T-helper 17 cell (primary cell): Measurements from ENCODE around the gene CDK6. TPM values are rescaled to one million over a fixed set of nuclear protein-coding genes. Genes with fewer than 3 reads are reported as not detected.

ENCODE experiments used
- ATAC-seq: fragments of 150-1000 bp; cut with Tn5 transposase; 2 replicates; pipeline ENCODE4 v1.10.0; 2021; ENCODE audit warnings: mild to moderate bottlenecking, moderate library complexity
- DNase-seq, 3 donors: peaks; one replicate each; pipeline versions ENCODE4 v3.0.0 to v3.0.0-alpha.2; 2020 to 2021
- H3K9me3 ChIP-seq: one replicate; pipeline ENCODE4 v1.7.0; 2013; ENCODE audit warnings: low read length, mild to moderate bottlenecking; ENCODE audit not compliant: control insufficient read depth, poor library complexity, severe bottlenecking
- H3K27ac Mint-ChIP-seq: one replicate; pipeline ENCODE4 v1.8.0; 2022; ENCODE audit warnings: mild to moderate bottlenecking, moderate library complexity, mixed read lengths
- H3K27me3 Mint-ChIP-seq: one replicate; pipeline ENCODE4 v1.8.0; 2022; ENCODE audit warnings: mixed read lengths
- H3K36me3 Mint-ChIP-seq: one replicate; pipeline ENCODE4 v1.8.0; 2022; ENCODE audit warnings: low read depth, mixed read lengths
- H3K4me1 Mint-ChIP-seq: one replicate; pipeline ENCODE4 v1.8.0; 2022; ENCODE audit warnings: mild to moderate bottlenecking, mixed read lengths
- H3K4me3 Mint-ChIP-seq: one replicate; pipeline ENCODE4 v1.8.0; 2022; ENCODE audit warnings: mild to moderate bottlenecking, moderate library complexity, mixed read lengths
- total RNA-seq, 4 donors: library from RNA in 2 of 4; stranded (reverse) in 2 of 4; gene quantifications; one replicate each; pipeline ENCODE4 v1.2.3 and lab custom pipeline; 2022 to 2026

CDK6 gene
- total RNA-seq, 2 donors from 2014 or later: 61.5 to 63.7 TPM

DNA sequence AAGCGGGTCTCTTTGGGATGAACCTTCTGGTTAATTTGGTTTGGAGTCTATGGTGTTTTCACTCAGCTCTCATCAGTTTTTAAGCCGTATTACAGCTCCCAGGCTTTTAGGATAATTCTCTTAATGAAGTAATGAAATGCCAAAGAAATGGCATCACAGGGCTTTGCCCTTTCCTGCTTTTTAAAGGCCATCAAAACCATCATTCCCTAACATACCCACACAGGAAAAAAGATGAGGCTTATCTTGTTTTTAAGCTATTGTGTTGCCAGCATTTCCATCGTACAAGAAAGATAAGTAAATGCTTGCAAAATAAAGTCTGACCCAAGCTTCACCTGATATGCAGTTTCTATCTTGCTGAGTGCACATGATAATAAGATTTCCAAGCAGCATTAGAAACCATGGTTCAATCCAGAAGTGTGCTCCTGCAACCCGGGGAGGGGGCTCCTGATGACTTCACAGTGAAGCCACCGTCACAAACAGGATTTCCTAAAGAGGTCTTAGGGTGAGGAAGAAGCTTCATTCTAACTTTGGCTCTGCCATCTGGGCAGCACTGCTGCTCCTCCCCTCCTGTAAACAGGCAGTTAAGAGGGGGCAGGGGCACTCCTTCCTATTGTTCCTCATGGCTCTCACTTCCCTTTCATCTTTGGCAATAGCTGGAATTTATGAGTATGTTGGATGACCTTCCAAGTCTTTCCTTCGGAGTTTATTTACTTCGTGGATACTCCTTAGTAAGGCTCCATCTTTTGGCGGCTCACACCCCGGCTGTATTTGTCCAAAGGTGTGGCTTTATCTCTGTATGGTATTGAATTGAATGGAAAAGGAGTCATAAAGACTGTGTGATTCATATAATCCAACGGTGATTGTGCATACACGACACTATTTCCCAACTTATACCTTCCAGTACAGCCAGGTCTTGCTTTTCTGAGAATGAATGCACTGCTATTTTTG lies 191.0 kb downstream of the CDK6 start:
- ATAC-seq (no peak), DNase-seq (no peak)
- H3K9me3 ChIP-seq: no peaks in the 10 kb centered on the region
- peak overlapping the region; percentile 53 for H3K4me3 Mint-ChIP-seq
- H3K27ac Mint-ChIP-seq: peak overlapping the region; percentile 99
- no peaks in the 10 kb centered on the region for H3K36me3 Mint-ChIP-seq
- no peaks in the 10 kb centered on the region for H3K27me3 Mint-ChIP-seq
- peaks cover 48% of the 10 kb centered on the region for H3K4me1 Mint-ChIP-seq

DNA sequence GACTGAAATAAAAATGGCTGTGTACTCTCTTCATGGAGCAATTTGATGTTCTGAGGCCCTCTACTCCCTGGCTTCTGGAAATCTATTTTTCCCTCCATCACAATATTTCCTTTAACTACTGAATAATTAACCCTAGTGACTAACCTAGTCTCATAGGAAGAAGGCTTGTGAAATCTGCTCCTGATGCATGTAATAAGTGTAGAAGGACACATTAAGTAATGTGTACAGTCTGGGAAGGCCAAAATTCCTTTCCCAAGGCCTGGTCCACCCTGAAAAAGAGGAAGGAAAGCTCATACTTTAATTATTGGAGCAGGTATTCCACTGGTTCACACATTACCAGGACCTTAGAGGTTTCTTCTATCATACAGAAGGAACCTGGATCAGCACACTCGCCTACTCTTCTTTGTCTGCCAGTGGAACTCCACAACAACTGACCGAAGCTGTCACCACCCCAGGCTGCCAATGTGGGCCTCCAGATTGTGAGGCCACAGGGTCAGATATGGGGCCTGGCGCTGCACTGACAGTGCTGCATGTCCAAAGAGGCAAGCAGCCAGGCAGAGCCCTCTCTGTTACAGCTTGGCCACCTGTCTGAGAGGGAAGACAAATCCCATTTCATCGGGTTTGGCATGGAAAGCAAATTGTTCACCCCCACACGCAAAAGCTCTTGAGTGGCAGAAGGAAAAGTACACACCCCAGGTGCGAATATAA lies 191.8 kb downstream of the CDK6 start:
- DNase-seq (no peak), ATAC-seq (no peak)
- Mint-ChIP-seq H3K27me3 (no peaks in the 10 kb centered on the region), H3K27ac (peak overlapping the region; percentile 99), H3K4me1 (peaks cover 51% of the 10 kb centered on the region), H3K4me3 (no peak overlapping the region), H3K36me3 (peaks cover 1% of the 10 kb centered on the region)
- no peaks in the 10 kb centered on the region for H3K9me3 ChIP-seq

DNA sequence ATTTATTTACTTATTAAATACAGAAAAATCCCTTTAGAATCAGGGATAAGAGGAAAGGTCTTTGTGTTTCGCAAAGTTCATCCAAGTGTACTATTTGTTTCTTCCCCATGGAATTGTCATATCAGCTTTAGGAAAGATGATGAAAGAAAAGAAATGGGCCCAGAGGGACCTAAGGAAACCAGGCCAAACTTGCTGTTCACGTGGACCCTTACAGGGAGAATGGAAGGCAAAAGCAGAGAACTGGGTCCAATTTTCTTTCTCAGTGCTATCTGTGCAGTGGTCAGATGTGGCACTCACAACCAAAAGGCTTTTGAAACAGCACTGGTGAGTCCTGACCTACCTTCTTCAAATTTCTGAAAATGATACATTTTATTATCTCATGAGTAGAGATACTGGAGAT lies 192.6 kb downstream of the CDK6 start:
- no peak overlapping the region for H3K4me3 Mint-ChIP-seq
- H3K4me1 Mint-ChIP-seq: peaks cover 58% of the 10 kb centered on the region
- H3K27me3 Mint-ChIP-seq: no peaks in the 10 kb centered on the region
- peaks cover 2% of the 10 kb centered on the region for H3K36me3 Mint-ChIP-seq
- no peaks in the 10 kb centered on the region for H3K9me3 ChIP-seq
- H3K27ac Mint-ChIP-seq: peak overlapping the region; percentile 99
- no peak for DNase-seq
- ATAC-seq: no peak

DNA sequence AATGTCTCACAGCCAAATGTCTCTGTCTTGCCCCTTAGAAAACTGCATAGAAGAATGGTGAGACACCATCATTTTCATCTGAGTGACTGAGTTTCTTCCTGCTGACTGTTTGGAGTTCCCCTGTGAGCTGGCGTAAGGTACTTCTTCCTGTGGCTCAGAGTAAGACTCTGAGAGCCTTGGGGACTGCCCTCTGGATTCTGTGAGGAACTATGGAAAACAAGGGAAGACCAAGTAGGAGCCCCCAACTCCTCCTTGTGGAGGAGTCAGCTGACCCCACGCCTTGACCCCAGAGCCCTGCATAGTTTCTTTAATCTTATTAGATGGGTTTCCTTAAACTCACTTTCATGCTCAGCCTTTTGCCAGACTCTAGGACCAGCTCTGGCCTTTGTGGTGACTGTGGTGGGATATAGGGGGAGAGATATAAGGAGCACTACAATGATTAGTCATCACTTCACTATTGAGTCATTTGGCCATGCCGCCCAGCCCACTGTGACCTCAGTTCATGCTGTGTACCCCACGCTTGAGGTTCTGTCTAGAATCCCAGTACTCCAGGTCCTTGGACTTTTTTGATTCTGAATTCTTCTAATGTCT lies 194.4 kb downstream of the CDK6 start:
- no peaks in the 10 kb centered on the region for H3K27me3 Mint-ChIP-seq
- peak overlapping the region; percentile 99 for H3K27ac Mint-ChIP-seq
- DNase-seq (peak in 2 of 3 donors; percentile 13 to 16), ATAC-seq (peak; percentile 92)
- H3K9me3 ChIP-seq: no peaks in the 10 kb centered on the region
- peaks cover 2% of the 10 kb centered on the region for H3K36me3 Mint-ChIP-seq
- peaks cover 50% of the 10 kb centered on the region for H3K4me1 Mint-ChIP-seq
- H3K4me3 Mint-ChIP-seq: peak overlapping the region; percentile 73

DNA sequence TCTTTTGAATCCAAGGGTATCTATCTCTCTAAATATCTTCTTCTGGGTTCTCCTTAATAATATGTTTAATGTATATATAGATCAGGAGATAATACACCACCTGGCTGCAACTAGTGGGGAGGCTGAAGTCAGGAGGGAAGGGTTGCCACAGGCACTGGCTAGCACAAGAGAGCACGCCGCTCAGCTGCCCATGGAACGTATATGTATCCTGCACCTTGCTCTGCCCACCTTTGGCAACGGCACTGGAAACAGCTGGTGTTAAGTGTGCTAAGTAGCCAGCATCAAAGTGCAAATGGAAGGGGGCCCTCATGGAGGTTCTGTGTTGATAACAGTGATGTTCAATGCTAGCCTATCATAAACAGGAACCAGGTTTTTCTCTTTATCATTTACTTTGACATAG lies 196.4 kb downstream of the CDK6 start:
- Mint-ChIP-seq H3K27ac (peak overlapping the region; percentile 99), H3K4me3 (no peak overlapping the region), H3K4me1 (peaks cover 41% of the 10 kb centered on the region), H3K27me3 (no peaks in the 10 kb centered on the region), H3K36me3 (peaks cover 2% of the 10 kb centered on the region)
- DNase-seq (no peak), ATAC-seq (no peak)
- no peaks in the 10 kb centered on the region for H3K9me3 ChIP-seq

DNA sequence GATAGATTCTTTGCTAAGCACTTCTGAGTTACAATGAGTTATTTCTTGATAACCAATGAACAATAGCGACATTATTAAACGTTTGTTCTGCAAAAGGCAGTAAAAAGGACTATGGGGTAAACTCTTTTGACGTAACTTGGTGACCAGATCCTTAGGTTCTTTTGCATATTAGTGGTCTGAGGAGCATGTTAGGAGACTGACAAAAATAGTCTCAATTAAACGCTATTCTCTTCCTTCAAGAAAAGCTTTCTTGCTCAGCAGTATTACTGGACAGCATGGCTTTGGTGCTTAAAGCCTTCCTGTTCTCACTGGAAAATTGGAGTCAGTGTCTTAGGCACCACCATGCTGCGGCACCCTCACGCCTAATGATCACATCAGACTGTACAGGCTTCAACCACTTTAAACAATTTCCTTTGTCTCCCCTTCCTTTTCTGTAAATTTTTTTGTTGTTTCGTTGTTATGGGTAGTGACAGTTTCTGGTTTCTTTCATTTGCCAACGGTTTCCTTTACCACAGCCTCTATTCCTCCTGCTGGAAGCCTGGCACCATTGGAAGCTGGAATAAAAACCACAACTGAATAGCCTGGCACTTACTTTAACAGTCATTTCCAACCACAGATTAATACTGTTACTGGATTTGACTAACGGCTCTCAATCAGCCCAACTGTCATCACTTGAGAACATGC lies 197.0 kb downstream of the CDK6 start:
- Mint-ChIP-seq H3K27ac (peak overlapping the region; percentile 99), H3K4me1 (peaks cover 44% of the 10 kb centered on the region), H3K4me3 (peak overlapping the region; percentile 77), H3K36me3 (peaks cover 2% of the 10 kb centered on the region), H3K27me3 (no peaks in the 10 kb centered on the region)
- no peak for DNase-seq
- no peaks in the 10 kb centered on the region for H3K9me3 ChIP-seq
- ATAC-seq: peak; percentile 39

DNA sequence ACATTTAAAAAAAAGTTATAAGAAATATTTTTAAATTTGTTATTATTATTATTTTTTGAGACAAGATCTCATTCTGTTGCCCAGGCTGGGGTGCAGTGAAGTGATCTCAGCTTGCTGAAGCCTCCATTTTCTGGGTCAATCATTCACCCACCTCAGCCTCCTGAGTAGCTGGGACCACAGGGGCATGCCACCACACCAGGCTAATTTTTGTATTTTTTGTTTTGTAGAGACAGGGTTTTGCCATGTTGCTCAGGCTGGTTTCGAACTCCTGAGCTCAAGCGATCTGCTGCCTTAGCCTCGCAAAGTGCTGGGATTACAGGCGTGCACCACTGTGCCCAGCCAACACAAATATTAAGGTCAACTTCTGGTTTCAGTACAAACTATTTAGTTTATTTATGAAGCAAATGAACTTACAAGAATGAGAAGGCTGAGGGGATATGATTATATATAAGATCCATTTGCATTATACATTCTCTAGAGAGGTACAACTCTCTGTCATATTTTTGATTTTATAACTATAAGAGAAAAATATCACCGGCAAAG lies 200.3 kb downstream of the CDK6 start:
- ATAC-seq: no peak
- Mint-ChIP-seq H3K27me3 (no peaks in the 10 kb centered on the region), H3K27ac (peak overlapping the region; percentile 51), H3K4me1 (peaks cover 46% of the 10 kb centered on the region), H3K4me3 (no peak overlapping the region), H3K36me3 (peaks cover 2% of the 10 kb centered on the region)
- H3K9me3 ChIP-seq: no peaks in the 10 kb centered on the region
- DNase-seq: no peak

DNA sequence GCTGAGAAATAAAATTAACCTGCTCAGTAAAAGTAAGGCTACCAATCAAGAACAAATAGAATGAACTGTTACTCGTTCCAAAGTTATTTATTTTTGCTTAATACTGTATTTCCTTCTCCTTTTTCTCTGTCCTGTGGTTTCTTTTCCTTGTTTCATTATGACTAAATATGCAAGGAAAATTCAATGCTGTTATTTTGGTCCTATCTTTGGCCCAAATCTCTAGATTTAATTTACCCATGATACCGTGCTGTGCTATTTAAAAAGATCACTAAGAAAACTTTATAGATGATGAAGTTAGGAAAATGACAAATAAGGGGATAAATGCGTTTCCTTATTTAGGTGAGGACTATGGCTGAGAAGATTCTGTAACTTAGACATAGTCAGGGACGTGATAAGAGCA lies 200.8 kb downstream of the CDK6 start:
- peaks cover 2% of the 10 kb centered on the region for H3K36me3 Mint-ChIP-seq
- H3K27me3 Mint-ChIP-seq: no peaks in the 10 kb centered on the region
- peak overlapping the region; percentile 51 for H3K27ac Mint-ChIP-seq
- H3K4me3 Mint-ChIP-seq: peak overlapping the region; percentile 28
- no peak for DNase-seq
- ATAC-seq: no peak
- H3K4me1 Mint-ChIP-seq: peaks cover 50% of the 10 kb centered on the region
- no peaks in the 10 kb centered on the region for H3K9me3 ChIP-seq

DNA sequence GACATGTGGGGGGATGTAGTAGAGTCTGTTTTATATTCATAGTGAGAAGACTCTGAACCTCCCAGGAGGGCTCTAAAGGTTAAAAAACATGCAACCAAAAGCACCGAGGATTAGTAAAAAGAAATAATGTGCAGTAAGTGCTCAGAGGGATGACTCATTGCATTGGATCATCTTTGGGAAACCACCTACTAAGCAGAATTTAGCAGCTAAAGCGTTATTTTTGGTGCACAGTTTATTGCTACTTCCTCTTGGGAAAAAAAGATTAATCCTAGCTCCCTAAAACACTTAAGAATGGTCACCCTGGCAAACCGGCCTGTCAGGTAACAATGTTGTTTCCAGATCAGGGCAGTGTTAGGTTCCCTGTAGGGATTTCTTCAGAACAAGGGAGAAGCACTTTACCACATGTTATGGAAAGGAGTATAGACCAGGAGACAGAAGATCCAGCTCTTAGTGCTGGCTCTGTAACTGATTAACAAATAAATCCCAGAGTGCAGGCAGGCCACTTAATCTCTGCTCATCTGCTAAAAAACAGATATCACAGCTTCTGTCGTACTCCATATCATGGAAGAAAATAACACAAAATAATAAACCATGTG lies 201.4 kb downstream of the CDK6 start:
- H3K27me3 Mint-ChIP-seq: no peaks in the 10 kb centered on the region
- no peaks in the 10 kb centered on the region for H3K9me3 ChIP-seq
- H3K4me1 Mint-ChIP-seq: peaks cover 47% of the 10 kb centered on the region
- H3K36me3 Mint-ChIP-seq: peaks cover 2% of the 10 kb centered on the region
- no peak for DNase-seq
- no peak overlapping the region for H3K4me3 Mint-ChIP-seq
- H3K27ac Mint-ChIP-seq: peak overlapping the region; percentile 51
- ATAC-seq: peak; percentile 57

DNA sequence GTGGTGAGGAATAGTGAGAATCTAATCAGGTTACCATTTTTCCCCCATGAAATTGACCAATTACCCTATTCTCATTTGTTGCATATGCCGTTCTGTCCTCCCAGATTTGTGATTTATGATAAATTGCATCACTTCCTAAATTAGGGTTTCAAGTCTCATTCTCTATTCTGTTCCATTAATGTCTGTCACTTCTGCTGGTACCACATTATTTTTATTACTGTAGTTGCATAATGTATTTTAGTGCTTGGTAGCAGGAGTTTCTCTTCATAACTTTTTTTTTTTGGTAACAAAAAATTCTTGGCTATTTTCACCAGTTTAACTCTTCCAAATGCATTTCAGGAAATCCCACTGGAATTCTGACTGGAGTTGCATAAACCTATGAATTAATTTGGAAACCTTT lies 202.2 kb downstream of the CDK6 start:
- Mint-ChIP-seq H3K27ac (peak overlapping the region; percentile 51), H3K4me1 (peaks cover 40% of the 10 kb centered on the region)

DNA sequence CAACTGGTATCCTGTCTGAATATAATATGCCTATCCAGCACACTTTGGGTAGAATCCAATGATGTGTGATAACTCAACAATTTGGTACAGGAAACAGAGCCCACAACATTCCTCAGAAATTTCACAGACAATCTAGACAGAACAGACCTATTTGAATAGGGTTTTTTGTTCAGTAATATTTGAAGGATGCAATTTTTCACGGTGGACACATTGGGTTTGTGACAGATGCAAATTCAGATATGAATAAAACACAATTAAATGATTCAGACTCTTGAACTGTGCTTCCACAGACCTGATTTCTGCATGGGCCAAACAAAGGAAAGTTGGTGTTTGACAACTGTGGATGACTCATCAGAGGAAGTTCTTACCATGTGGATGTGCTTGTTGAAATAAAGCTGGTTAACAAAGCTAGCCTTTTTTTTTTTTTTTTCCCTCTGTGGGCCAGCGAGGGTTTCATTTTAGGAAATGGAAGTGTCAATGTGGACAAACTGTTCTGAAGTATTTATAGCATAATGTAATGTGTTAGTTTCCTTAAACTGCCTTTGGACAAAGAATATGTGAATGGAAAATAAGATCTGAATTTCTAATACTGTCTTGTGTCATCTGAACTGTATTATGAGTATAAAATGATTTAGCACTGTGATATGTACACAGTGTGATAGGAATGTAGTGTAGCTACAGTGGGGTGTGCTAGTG lies 203.0 kb downstream of the CDK6 start:
- H3K4me1 Mint-ChIP-seq: peaks cover 32% of the 10 kb centered on the region

More for the DNA sequence above, 202.2 kb downstream of the CDK6 start:
- no peaks in the 10 kb centered on the region for H3K27me3 Mint-ChIP-seq
- ATAC-seq (no peak), DNase-seq (no peak)
- no peaks in the 10 kb centered on the region for H3K9me3 ChIP-seq
- no peaks in the 10 kb centered on the region for H3K36me3 Mint-ChIP-seq
- H3K4me3 Mint-ChIP-seq: peak overlapping the region; percentile 34

DNA sequence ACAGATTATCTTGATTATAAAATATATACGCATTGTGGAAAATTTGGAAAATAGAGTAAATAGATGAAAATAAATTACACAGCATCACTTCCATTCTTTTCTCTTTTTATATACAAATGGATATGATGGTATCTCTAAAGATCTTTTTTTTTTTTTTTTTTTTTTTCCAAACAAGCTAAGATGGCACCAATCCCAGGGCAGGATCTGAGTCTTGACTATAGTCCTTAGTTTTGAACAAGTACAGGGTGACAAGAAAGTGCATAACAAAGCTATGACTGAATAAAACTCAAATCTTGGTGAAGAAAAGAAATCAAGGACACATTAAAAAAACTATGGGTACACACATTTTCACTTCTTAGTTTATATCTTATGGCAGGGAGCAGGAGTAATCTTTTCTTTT lies 203.6 kb downstream of the CDK6 start:
- DNase-seq (no peak), ATAC-seq (no peak)
- H3K27me3 Mint-ChIP-seq: no peaks in the 10 kb centered on the region
- H3K36me3 Mint-ChIP-seq: no peaks in the 10 kb centered on the region
- H3K27ac Mint-ChIP-seq: no peak overlapping the region
- peak overlapping the region; percentile 33 for H3K4me3 Mint-ChIP-seq
- H3K4me1 Mint-ChIP-seq: peaks cover 31% of the 10 kb centered on the region
- H3K9me3 ChIP-seq: no peaks in the 10 kb centered on the region

More for the DNA sequence above, 203.0 kb downstream of the CDK6 start:
- Mint-ChIP-seq H3K27me3 (no peaks in the 10 kb centered on the region), H3K36me3 (no peaks in the 10 kb centered on the region), H3K27ac (no peak overlapping the region), H3K4me3 (peak overlapping the region; percentile 33)
- DNase-seq (no peak), ATAC-seq (peak; percentile 62)
- no peaks in the 10 kb centered on the region for H3K9me3 ChIP-seq
